Measurements from ENCODE around the gene PZP.

DNA sequence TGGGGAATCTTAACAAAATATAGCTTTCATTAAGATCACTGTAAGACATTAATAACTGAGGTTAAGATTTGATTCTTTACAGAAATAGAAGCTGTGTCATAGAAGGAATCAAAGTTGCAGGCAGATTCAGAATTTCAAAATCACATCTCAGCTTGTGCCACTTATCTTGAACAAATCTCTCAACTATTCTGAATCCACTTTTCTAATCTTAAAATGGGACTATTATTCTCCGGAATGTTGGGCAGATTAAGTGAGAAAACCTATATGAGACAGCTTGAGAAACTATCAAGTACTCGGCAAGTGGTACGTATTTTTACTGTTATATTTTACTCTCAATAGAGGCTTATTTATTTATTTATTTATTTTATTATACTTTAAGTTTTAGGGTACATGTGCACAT, 28.4 kb downstream of the PZP start:
- TF ChIP-seq, protein P1, sequence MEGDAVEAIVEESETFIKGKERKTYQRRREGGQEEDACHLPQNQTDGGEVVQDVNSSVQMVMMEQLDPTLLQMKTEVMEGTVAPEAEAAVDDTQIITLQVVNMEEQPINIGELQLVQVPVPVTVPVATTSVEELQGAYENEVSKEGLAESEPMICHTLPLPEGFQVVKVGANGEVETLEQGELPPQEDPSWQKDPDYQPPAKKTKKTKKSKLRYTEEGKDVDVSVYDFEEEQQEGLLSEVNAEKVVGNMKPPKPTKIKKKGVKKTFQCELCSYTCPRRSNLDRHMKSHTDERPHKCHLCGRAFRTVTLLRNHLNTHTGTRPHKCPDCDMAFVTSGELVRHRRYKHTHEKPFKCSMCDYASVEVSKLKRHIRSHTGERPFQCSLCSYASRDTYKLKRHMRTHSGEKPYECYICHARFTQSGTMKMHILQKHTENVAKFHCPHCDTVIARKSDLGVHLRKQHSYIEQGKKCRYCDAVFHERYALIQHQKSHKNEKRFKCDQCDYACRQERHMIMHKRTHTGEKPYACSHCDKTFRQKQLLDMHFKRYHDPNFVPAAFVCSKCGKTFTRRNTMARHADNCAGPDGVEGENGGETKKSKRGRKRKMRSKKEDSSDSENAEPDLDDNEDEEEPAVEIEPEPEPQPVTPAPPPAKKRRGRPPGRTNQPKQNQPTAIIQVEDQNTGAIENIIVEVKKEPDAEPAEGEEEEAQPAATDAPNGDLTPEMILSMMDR (conservative IDR thresholded peaks at IDR 0.05) = no peak
- TF ChIP-seq EZH2 (IDR thresholded peaks at IDR 0.05; ENCODE audit: low read depth) = no peak

All from PC-9 (cell line).